Activated naive CD8-positive, alpha-beta T cell treated with anti-CD3 and anti-CD28 coated beads, Interleukin-2, amount 10 ng/mL, durations not matched to agents 7 days and 5 days (primary cell): Measurements from ENCODE around the gene CTNS. TPM values are rescaled to one million over a fixed set of nuclear protein-coding genes. Genes with fewer than 3 reads are reported as not detected.
"Not testable (repeated sequence)": the region's sequence is repeated elsewhere in the genome, so short reads cannot be mapped to it uniquely, and the experiment has no call there.

Source experiments
- ATAC-seq: fragments of 150-1000 bp; cut with Tn5 transposase; one replicate; pipeline ENCODE4 v1.10.0; 2021; ENCODE audit warnings: low read depth, moderate library complexity
- POLR2A ChIA-PET: fragments of 350-600 bp; sonication (Branson Sonifier 250); formaldehyde crosslinking; loops from one replicate; lab custom pipeline; 2021; ENCODE audit warnings: antibody characterized with exemption; lab: Charles Lee
- DNase-seq: peaks from one replicate; pipeline ENCODE4 v3.0.0; 2021
- H3K27ac Mint-ChIP-seq: one replicate; pipeline ENCODE4 v1.8.0; 2022; ENCODE audit warnings: mild to moderate bottlenecking, mixed read lengths
- H3K27me3 Mint-ChIP-seq: one replicate; pipeline ENCODE4 v1.8.0; 2022; ENCODE audit warnings: mild to moderate bottlenecking, moderate library complexity, mixed read lengths
- H3K36me3 Mint-ChIP-seq: one replicate; pipeline ENCODE4 v1.8.0; 2021; ENCODE audit warnings: mild to moderate bottlenecking, mixed read lengths
- H3K4me1 Mint-ChIP-seq: one replicate; pipeline ENCODE4 v1.8.0; 2021; ENCODE audit warnings: mixed read lengths
- H3K4me3 Mint-ChIP-seq: one replicate; pipeline ENCODE4 v1.8.0; 2022; ENCODE audit warnings: mild to moderate bottlenecking, moderate library complexity, mixed read lengths
- H3K9me3 Mint-ChIP-seq: one replicate; pipeline ENCODE4 v1.8.0; 2021; ENCODE audit warnings: mixed read lengths
- total RNA-seq, 2 experiments: library from RNA; stranded (reverse); gene quantifications; one replicate each; pipeline ENCODE4 v1.2.3, GENCODE V29; 2021

CTNS gene
- total RNA-seq, 2 experiments from 2014 or later, result 8.5 to 10.0 TPM

DNA sequence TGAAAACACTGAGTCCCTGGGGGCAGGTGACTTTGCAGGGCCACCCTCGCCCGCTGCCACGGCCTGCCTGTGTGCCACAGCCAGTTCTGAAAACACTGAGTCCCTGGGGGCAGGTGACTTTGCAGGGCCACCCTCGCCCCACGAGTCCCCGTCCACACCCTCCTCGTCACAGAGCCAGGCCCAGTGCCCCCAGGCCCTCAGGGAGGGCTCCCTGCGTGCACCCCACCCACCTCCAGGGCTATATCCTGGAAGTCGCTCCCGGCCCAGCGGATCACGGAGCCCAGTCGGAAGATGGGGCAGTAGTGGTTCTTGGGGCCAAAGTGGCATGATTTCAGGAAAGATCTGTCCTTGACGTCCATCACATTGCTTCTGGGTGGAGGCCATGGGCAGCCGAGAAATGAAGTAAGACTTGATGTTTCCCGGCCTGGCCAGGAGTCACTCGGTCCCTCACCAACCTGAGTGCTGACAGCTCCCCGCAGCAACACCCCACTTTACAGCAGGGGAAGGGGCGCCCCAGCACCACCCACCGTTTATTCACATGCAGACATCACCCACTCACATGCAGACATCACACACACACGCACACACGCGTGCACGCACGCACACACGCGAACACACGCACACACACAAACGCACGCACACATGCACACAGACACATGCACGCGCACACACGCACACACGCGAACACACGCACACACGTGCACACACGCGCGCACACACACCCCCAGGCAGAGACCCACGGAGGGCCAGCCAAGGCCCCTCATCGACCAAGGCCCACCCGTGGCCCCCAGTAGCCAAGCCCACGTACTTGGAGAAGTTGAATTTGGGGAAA lies 52.9 kb downstream of the CTNS start:
- ATAC-seq (no peak), DNase-seq (no peak)
- no peak overlapping the region for H3K4me3 Mint-ChIP-seq
- H3K27ac Mint-ChIP-seq, result no peak overlapping the region
- no peaks in the 10 kb centered on the region for H3K9me3 Mint-ChIP-seq
- no peaks in the 10 kb centered on the region for H3K27me3 Mint-ChIP-seq
- POLR2A ChIA-PET, result no interaction called here
- H3K36me3 Mint-ChIP-seq, result no peaks in the 10 kb centered on the region
- peaks cover 7% of the 10 kb centered on the region for H3K4me1 Mint-ChIP-seq

DNA sequence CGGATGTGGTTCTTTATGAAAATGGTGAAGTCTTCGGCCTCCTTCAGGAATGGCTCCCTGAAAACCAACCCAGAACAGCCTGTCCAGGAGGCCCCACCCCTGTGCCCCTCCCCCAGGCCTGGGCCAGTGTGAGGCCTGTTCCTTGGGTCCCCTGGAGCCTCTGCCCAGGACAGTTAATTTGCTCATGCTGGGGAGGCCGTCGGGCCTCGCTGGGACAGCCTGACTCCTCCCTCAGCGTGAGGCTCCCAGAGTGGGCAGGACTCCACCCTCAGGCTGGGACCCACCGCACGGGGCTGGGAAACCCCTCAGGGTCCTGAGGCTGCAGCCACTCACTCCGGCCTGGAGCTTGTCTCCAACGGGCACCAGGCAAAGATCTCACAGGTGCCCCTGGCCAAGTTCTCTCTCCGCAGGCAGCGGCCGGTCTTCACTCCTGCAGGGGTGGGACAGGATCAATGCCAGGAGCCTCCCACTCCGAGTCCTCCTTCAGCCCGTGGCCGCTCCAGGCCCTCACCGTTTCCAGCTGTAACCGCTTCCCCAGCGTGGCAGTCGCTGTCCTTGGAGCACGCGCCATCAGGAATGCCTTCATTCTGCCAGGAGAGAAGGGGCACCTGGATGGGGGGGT lies 53.6 kb downstream of the CTNS start:
- ATAC-seq (no peak), DNase-seq (no peak)
- H3K9me3 Mint-ChIP-seq, result no peaks in the 10 kb centered on the region
- no peaks in the 10 kb centered on the region for H3K36me3 Mint-ChIP-seq
- POLR2A ChIA-PET, result no interaction called here
- H3K4me3 Mint-ChIP-seq, result no peak overlapping the region
- H3K4me1 Mint-ChIP-seq, result peaks cover 9% of the 10 kb centered on the region
- no peaks in the 10 kb centered on the region for H3K27me3 Mint-ChIP-seq
- H3K27ac Mint-ChIP-seq, result no peak overlapping the region

DNA sequence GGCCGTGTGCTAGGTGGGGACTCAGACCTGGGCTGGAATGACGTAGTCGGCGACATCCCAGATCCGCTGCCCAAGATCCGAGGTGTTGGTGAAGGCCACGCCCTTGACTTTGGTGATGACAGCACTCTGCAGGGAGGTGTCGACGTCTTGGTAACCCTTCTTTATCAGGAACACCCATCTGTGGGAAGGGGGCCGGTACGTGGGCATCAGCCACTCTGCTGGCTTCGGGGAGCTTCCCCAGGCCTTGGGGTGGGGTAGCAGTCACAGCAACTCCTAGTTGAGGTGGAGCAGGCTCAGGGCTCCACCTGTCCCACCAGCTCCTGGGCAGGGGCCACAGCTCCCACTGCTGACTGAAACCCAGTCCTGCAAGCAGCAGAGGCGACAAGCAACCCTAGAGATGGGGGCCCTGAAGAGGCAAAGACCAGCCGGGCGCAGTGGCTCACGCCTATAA lies 55.1 kb downstream of the CTNS start:
- no peak overlapping the region for H3K4me3 Mint-ChIP-seq
- H3K27ac Mint-ChIP-seq, result no peak overlapping the region
- ATAC-seq (no peak), DNase-seq (no peak)
- H3K36me3 Mint-ChIP-seq, result no peaks in the 10 kb centered on the region
- no peaks in the 10 kb centered on the region for H3K9me3 Mint-ChIP-seq
- POLR2A ChIA-PET, result interaction anchor here (0.6 kb wide), 1 partner anchor 21 kb away, joined by 3 read pairs; no protein-coding TSS in a partner anchor
- H3K4me1 Mint-ChIP-seq, result peaks cover 11% of the 10 kb centered on the region
- no peaks in the 10 kb centered on the region for H3K27me3 Mint-ChIP-seq

DNA sequence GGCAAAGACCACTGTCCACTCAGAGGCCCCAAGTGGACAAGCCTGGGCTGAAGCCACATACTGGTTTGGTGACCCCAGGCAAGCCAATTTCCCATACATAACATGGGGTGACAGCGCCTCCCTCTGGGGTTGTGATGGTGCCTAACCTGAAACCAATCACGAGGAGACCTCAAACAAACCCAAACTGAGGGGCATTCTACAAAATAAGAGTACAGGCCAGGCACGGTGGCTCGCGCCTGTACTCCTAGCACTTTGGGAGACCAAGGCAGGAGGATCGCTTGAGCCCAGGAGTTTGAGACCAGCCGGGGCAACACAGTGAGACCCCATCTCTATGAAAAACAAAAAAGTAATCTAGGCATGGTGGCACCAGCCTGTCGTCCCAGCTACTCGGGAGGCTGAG lies 55.8 kb downstream of the CTNS start:
- Mint-ChIP-seq H3K9me3 (no peaks in the 10 kb centered on the region), H3K27me3 (no peaks in the 10 kb centered on the region), H3K36me3 (no peaks in the 10 kb centered on the region), H3K27ac (no peak overlapping the region), H3K4me3 (no peak overlapping the region), H3K4me1 (peaks cover 11% of the 10 kb centered on the region)
- ATAC-seq (no peak), DNase-seq (no peak)
- POLR2A ChIA-PET, result no interaction called here

DNA sequence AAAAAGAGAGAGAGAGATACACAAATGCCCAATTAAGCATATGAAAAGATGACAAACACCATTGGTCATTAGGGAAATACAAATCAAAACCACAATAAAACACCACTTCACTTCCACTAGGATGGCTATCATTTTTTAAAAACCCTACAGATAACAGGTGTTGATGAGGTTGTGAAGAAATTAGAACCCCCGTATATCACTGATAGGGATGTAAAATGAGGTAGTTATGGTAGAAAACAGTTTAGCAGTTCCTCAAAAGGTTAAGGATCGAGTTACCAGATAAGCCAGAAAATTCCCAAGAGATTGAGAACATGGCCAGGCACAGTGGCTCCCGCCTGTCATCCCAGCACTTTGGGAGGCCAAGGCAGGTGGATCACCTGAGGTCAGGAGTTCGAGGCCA lies 56.6 kb downstream of the CTNS start:
- DNase-seq (no peak), ATAC-seq (no peak)
- Mint-ChIP-seq H3K27me3 (no peaks in the 10 kb centered on the region), H3K4me1 (peaks cover 13% of the 10 kb centered on the region), H3K4me3 (no peak overlapping the region), H3K27ac (no peak overlapping the region), H3K9me3 (peaks cover 2% of the 10 kb centered on the region), H3K36me3 (peaks cover 3% of the 10 kb centered on the region)
- POLR2A ChIA-PET, result no interaction called here

DNA sequence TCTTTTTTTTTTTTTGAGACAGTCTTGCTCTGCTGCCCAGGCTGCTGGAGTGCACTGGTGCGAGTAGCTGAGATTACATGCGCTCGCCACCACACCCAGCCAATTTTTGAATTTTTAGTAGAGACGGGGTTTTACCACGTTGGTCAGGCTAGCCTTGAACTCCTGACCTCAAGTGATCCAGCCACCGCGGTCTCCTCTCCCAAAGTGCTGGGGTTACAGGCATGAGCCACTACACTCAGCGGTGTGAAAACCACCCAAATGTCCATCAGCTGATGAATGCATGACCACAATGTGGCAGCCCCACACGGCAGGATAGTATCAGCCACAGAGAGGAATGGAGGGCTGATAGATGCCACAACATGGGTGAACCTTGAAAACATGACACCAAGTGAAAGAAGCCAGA lies 57.3 kb downstream of the CTNS start:
- Mint-ChIP-seq H3K9me3 (peaks cover 2% of the 10 kb centered on the region), H3K4me1 (peaks cover 13% of the 10 kb centered on the region), H3K4me3 (peak overlapping the region; percentile 35), H3K27ac (no peak overlapping the region), H3K36me3 (peaks cover 3% of the 10 kb centered on the region), H3K27me3 (no peaks in the 10 kb centered on the region)
- DNase-seq (no peak), ATAC-seq (no peak)
- POLR2A ChIA-PET, result interaction anchor here (0.6 kb wide), 1 partner anchor 106 kb away, joined by 3 read pairs; no protein-coding TSS in a partner anchor

DNA sequence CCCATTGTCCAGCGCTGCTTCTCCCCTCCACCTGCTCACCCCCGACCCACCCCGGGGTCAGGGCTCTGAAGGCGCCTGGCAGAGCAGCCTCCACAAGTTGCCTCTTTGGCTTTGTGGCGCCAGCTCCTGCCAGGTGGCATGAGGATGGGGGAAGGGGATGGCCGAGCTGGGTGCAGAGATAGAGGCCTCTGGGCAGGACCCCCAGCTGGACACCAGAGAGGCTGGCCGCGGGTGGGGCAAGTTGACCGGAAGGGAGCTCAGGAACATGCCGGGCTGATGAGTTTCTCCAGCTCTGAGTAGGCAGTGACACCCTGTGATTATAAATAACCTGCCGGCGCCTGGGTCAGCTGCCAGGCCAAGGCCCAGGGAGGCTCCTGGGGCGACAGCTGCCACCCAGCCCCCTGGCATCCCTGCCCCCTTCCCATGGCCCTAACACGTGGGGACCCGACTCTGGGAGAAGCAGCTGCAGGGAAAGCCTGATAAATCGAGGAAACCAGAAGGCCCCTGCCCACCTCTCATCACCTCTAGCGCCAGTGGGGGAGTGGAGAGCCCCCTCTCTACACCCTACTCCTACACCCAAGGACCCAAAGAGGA lies 58.7 kb downstream of the CTNS start:
- ATAC-seq, result peak; percentile 6
- H3K27me3 Mint-ChIP-seq, result no peaks in the 10 kb centered on the region
- peak; percentile 47 for DNase-seq
- H3K9me3 Mint-ChIP-seq, result peaks cover 2% of the 10 kb centered on the region
- H3K36me3 Mint-ChIP-seq, result peaks cover 3% of the 10 kb centered on the region
- H3K4me3 Mint-ChIP-seq, result peak overlapping the region; percentile 78
- POLR2A ChIA-PET, result interaction anchor here (0.7 to 2.6 kb wide), 7 partner anchors 10 to 150 kb away, joined by 3 to 33 read pairs (median 5); partner anchors contain the start of genes CTNS, HASPIN, NCBP3 and SHPK
- H3K4me1 Mint-ChIP-seq, result peaks cover 13% of the 10 kb centered on the region
- H3K27ac Mint-ChIP-seq, result no peak overlapping the region

DNA sequence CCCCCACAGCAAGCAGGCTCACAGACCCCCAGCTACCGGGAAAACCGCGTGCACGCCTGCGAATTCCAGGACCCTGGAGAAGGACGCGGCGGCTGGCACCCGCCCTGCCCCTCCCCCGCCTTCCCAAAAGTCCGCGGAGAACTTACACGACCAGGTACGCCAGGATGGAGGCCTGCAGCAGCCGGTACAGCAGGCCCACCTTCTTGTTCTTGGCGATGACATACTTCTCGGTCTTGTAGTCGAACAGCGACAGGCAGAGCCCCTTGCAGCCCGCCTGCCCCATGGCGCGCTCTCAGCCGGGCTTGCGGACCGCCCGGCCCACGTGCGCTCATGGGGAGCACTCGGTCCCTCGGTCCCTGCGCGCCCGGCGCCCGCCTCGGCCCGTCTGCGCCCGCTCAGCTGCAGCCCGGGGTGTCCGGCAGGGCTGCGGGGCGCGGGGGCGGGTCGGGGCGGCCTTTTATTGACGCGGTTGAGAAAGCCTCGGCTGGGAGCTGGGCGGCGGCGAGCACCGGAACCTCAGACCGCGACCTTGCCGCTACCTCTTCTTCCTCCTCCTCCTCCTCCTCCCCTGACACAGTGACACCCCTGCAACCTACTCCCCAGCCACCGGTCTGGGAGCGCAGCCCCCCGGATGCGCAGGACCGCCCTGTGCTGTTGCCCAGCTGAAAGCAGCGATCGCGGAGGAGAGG lies 59.3 kb downstream of the CTNS start, which contains the start of gene P2RX5:
P2RX5 (minus strand) TSS at position 433 of the 689 bp plus-strand sequence; CDS start at position 283, 150 bp downstream.
- POLR2A ChIA-PET, result interaction anchor here (0.7 to 2.6 kb wide), 10 partner anchors 9 to 905 kb away, joined by 3 to 33 read pairs (median 4); partner anchors contain the start of genes CTNS, EMC6, HASPIN and NCBP3
- H3K9me3 Mint-ChIP-seq, result peaks cover 2% of the 10 kb centered on the region
- H3K36me3 Mint-ChIP-seq, result peaks cover 3% of the 10 kb centered on the region
- ATAC-seq, result peak; percentile 75
- peak within 1 kb of the TSS; percentile 92 for H3K27ac Mint-ChIP-seq
- DNase-seq, result peak; percentile 74
- H3K4me3 Mint-ChIP-seq, result peak within 1 kb of the TSS; percentile 98
- no peaks in the 10 kb centered on the region for H3K27me3 Mint-ChIP-seq
- H3K4me1 Mint-ChIP-seq, result peaks cover 13% of the 10 kb centered on the region

DNA sequence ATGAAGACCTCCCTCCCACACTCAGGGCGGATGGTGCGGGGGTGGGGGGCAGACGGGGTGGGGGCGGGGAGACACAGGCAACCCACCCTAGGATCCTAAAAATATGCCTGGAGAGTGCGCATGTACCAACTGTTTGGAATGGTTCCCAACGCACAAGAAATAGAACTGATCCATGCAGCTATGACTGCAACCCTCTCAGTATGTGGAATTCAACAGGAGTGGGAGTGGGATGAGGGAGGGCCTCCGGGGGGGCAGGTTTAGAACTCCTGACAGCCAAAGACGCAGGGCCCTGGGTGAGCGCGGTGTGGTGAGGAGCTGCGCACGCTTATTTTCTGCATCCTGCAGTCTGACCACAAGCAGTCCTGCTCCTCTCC lies 60.5 kb downstream of the CTNS start:
- peak overlapping the region; percentile 98 for H3K4me3 Mint-ChIP-seq
- peaks cover 2% of the 10 kb centered on the region for H3K9me3 Mint-ChIP-seq
- no peak for DNase-seq
- H3K36me3 Mint-ChIP-seq, result peaks cover 3% of the 10 kb centered on the region
- POLR2A ChIA-PET, result interaction anchor here (0.5 to 2.6 kb wide), 5 partner anchors 14 to 906 kb away, joined by 3 to 33 read pairs (median 4); partner anchors contain the start of genes EMC6 and HASPIN
- peaks cover 13% of the 10 kb centered on the region for H3K4me1 Mint-ChIP-seq
- no peaks in the 10 kb centered on the region for H3K27me3 Mint-ChIP-seq
- no peak for ATAC-seq
- no peak overlapping the region for H3K27ac Mint-ChIP-seq

DNA sequence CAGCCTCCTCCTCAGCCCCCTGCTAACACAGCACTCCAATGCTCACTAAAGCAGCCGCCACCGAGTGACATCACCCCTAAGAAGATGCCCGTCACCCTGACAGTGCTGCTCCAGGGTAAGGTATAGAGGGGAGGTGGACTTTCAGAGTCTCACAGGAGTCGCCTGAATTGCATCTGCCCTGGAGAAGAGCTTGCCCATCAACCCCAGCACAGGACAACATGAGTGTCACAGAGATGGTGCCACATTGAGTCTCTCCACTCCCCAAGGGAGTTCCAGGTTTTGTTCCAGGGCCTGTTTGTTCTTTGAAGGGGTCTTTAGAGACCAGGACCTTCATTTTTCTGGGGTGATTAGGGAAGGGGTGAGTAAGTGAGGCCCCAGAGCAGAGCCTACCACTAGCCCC lies 61.6 kb downstream of the CTNS start:
- no peak for DNase-seq
- POLR2A ChIA-PET, result interaction anchor here (0.6 to 0.7 kb wide), 2 partner anchors 9 to 48 kb away, joined by 3 read pairs; no protein-coding TSS in a partner anchor

DNA sequence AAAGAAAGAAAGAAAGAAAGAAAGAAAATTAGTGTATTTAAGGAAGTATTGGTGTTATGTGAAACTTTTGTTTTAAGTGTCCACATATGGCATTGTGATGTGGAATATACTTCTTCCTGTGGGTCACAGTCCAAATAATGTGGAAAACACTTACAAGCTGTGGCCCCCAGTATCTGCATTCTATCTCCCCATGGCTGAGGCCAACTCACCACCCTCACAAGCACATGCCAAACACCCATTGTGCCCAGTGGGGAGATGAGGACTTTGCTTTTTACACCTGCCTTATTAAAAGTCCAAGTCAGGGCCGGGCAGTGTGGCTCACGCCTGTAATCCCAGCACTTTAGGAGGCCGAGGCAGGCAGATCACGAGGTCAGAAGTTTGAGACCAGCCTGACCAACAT lies 63.4 kb downstream of the CTNS start:
- no peaks in the 10 kb centered on the region for H3K27me3 Mint-ChIP-seq
- DNase-seq (no peak), ATAC-seq (no peak)
- no peak overlapping the region for H3K4me3 Mint-ChIP-seq
- H3K9me3 Mint-ChIP-seq, result peaks cover 4% of the 10 kb centered on the region
- POLR2A ChIA-PET, result interaction anchor here (2.6 kb wide), 1 partner anchor 11 kb away, joined by 8 read pairs; no protein-coding TSS in a partner anchor
- no peak overlapping the region for H3K27ac Mint-ChIP-seq
- peaks cover 8% of the 10 kb centered on the region for H3K4me1 Mint-ChIP-seq
- peaks cover 9% of the 10 kb centered on the region for H3K36me3 Mint-ChIP-seq

More for the DNA sequence above, 61.6 kb downstream of the CTNS start:
- Mint-ChIP-seq H3K4me1 (peaks cover 17% of the 10 kb centered on the region), H3K4me3 (no peak overlapping the region), H3K27me3 (no peaks in the 10 kb centered on the region), H3K36me3 (peaks cover 8% of the 10 kb centered on the region), H3K9me3 (peaks cover 4% of the 10 kb centered on the region), H3K27ac (no peak overlapping the region)
- ATAC-seq, result no peak

DNA sequence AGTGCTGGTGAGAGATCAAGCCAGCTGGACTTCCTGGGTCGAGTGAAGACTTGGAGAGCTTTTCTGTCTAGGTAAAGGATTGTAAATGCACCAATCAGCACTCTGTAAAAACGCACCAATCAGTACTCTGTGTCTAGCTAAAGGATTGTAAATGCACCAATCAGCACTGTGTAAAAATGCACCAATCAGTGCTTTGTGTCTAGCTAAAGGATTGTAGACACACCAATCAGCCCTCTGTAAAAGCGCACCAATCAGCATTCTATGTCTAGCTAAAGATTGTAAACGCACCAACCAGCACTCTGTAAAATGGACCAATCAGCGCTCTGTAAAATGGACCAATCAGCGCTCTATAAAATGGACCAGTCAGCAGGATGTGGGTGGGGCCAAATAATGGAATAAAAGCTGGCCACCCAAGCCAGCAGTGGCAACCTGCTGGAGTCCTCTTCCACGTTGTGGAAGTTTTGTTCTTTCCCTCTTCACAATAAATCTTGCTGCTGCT lies 65.5 kb downstream of the CTNS start:
- H3K27ac Mint-ChIP-seq, H3K4me3 Mint-ChIP-seq, ATAC-seq, DNase-seq, H3K4me1 Mint-ChIP-seq, H3K9me3 Mint-ChIP-seq, H3K36me3 Mint-ChIP-seq, H3K27me3 Mint-ChIP-seq: not testable (repeated sequence)
- POLR2A ChIA-PET, result interaction anchor here (0.6 to 2.6 kb wide), 3 partner anchors 9 to 1549 kb away, joined by 3 to 8 read pairs (median 3); no protein-coding TSS in a partner anchor
